ENCODE measurements around the gene BAIAP3. TPM values are rescaled to one million over a fixed set of nuclear protein-coding genes. Genes with fewer than 3 reads are reported as not detected.

Gene BAIAP3
- total RNA-seq, 4 donors from 2014 or later = 1.3 to 4.2 (median 2.3) TPM

GRCh38 chr16:1380195-1380594 lies 46.8 kb downstream of the BAIAP3 start:
- H3K4me1 ChIP-seq = peaks cover 16 to 34% (median 27%) of the 10 kb centered on the region in 4 donors
- TF ChIP-seq, protein P1, sequence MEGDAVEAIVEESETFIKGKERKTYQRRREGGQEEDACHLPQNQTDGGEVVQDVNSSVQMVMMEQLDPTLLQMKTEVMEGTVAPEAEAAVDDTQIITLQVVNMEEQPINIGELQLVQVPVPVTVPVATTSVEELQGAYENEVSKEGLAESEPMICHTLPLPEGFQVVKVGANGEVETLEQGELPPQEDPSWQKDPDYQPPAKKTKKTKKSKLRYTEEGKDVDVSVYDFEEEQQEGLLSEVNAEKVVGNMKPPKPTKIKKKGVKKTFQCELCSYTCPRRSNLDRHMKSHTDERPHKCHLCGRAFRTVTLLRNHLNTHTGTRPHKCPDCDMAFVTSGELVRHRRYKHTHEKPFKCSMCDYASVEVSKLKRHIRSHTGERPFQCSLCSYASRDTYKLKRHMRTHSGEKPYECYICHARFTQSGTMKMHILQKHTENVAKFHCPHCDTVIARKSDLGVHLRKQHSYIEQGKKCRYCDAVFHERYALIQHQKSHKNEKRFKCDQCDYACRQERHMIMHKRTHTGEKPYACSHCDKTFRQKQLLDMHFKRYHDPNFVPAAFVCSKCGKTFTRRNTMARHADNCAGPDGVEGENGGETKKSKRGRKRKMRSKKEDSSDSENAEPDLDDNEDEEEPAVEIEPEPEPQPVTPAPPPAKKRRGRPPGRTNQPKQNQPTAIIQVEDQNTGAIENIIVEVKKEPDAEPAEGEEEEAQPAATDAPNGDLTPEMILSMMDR (IDR thresholded peaks at IDR 0.05) = no peak
- TF ChIP-seq POLR2A (IDR thresholded peaks at IDR 0.05; ENCODE audit: low read depth) (no peak), POLR2AphosphoS5 (IDR thresholded peaks at IDR 0.05) (no peak), EP300 (IDR thresholded peaks at IDR 0.05) (no peak)
- WGBS = 80% methylated on average over 10 of the region's 10 CpGs
- no peaks in the 10 kb centered on the region for H3K9me3 ChIP-seq
- no peak for DNase-seq (ENCODE audit: extremely low spot score)
- no peaks in the 10 kb centered on the region for H3K27me3 ChIP-seq
- peak overlapping the region in 1 of 4 donors; percentile 58 for H3K4me3 ChIP-seq
- intact Hi-C loops (cut with DNase I) = no loop called here
- peaks cover 20 to 62% (median 53%) of the 10 kb centered on the region in 4 donors for H3K36me3 ChIP-seq
- peak overlapping the region in 1 of 4 donors; percentile 18 for H3K27ac ChIP-seq (replicated peaks in 1 of 4)

GRCh38 chr16:1381612-1382406 lies 48.4 kb downstream of the BAIAP3 start:
- no peaks in the 10 kb centered on the region for H3K27me3 ChIP-seq
- H3K27ac ChIP-seq (replicated peaks in 1 of 4) = no peak overlapping the region
- no peak overlapping the region for H3K4me3 ChIP-seq
- intact Hi-C loops (cut with DNase I) = no loop called here
- no peak for DNase-seq (ENCODE audit: extremely low spot score)
- WGBS = 77% methylated on average over 7 of the region's 9 CpGs
- peaks cover 16 to 62% (median 50%) of the 10 kb centered on the region in 4 donors for H3K36me3 ChIP-seq
- TF ChIP-seq POLR2A (IDR thresholded peaks at IDR 0.05; ENCODE audit: low read depth) (no peak), EP300 (IDR thresholded peaks at IDR 0.05) (no peak), POLR2AphosphoS5 (IDR thresholded peaks at IDR 0.05) (no peak)
- TF ChIP-seq, protein P1 (IDR thresholded peaks at IDR 0.05) = no peak
- no peaks in the 10 kb centered on the region for H3K9me3 ChIP-seq
- H3K4me1 ChIP-seq = peaks cover 16 to 34% (median 27%) of the 10 kb centered on the region in 4 donors

- no CpG with 5 or more reads among the region's 18 CpGs for WGBS
- Histone ChIP-seq H3K4me1 (peaks cover 8 to 18% (median 17%) of the 10 kb centered on the region in 4 donors), H3K27me3 (no peaks in the 10 kb centered on the region), H3K27ac (replicated peaks in 1 of 4) (no peak overlapping the region), H3K36me3 (peaks cover 20 to 78% (median 62%) of the 10 kb centered on the region in 4 donors), H3K9me3 (no peaks in the 10 kb centered on the region), H3K4me3 (no peak overlapping the region)
- intact Hi-C loops (cut with DNase I) = no loop called here
- TF ChIP-seq EP300 (IDR thresholded peaks at IDR 0.05) (no peak), POLR2AphosphoS5 (IDR thresholded peaks at IDR 0.05) (no peak), POLR2A (IDR thresholded peaks at IDR 0.05; ENCODE audit: low read depth) (no peak)
- TF ChIP-seq, protein P1 (IDR thresholded peaks at IDR 0.05) = no peak
- DNase-seq (ENCODE audit: extremely low spot score) = no peak
Measured at GRCh38 chr16:1383556-1383955, 50.1 kb downstream of the BAIAP3 start.

DNA sequence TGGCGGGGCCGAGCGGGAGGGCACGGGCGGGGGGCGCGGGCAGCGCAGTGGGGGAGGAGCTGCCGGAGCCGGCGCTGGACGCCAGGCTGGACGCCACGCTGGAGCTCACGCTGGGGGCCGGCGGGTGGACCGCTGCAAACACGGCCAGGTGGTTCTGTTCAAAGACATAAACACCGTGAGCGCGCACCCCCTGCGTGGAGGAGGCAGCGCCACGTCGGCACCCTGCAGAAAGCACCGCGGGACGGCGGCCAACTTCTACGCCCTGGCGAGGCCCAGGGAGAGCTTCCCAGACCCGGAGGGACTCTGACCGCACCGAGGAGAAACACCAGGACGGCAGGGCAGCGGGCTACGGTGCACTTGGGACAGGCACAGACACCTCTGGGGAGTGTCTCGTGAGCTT lies 51.8 kb downstream of the BAIAP3 start:
- DNase-seq (ENCODE audit: extremely low spot score) = no peak
- no peak overlapping the region for H3K27ac ChIP-seq (replicated peaks in 1 of 4)
- no peak overlapping the region for H3K4me3 ChIP-seq
- peaks cover 33 to 94% (median 79%) of the 10 kb centered on the region in 4 donors for H3K36me3 ChIP-seq
- TF ChIP-seq POLR2AphosphoS5 (IDR thresholded peaks at IDR 0.05) = no peak
- no peak for TF ChIP-seq POLR2A (IDR thresholded peaks at IDR 0.05; ENCODE audit: low read depth)
- TF ChIP-seq EP300 (IDR thresholded peaks at IDR 0.05) = no peak
- TF ChIP-seq, protein P1 (IDR thresholded peaks at IDR 0.05) = no peak
- H3K27me3 ChIP-seq = no peaks in the 10 kb centered on the region
- no peaks in the 10 kb centered on the region for H3K9me3 ChIP-seq
- 93% methylated on average over 26 of the region's 39 CpGs for WGBS
- H3K4me1 ChIP-seq = peaks cover 0 to 1% (median under 1%) of the 10 kb centered on the region in 4 donors
- intact Hi-C loops (cut with DNase I) = no loop called here

All from esophagus muscularis mucosa (tissue), 4 donors.